PC-9 (cell line): ENCODE results near the gene SH3GL1. TPM values are rescaled to one million over a fixed set of nuclear protein-coding genes. Genes with fewer than 3 reads are reported as not detected.

Source experiments
- Bru-seq: library from RNA; stranded (reverse); fragments of 400-500 nt; gene quantifications from one replicate; lab custom pipeline; 2021; lab: Mats Ljungman, UMichigan
- BruChase-seq, 2 experiments: library from RNA; stranded (reverse); fragments of 400-500 nt; gene quantifications; one replicate each; lab custom pipeline; 2021; lab: Mats Ljungman, UMichigan
- BruUV-seq: library from RNA; stranded (reverse); fragments of 400-500 nt; replicated peaks from 2 replicates; lab custom pipeline; 2021; lab: Mats Ljungman, UMichigan
- CTCF ChIA-PET: fragments of 300-600 bp; sonication (Branson Sonifier 250); formaldehyde crosslinking; loops from one replicate; lab custom pipeline; 2022; ENCODE audit warnings: antibody characterized with exemption; lab: Charles Lee
- POLR2A ChIA-PET: fragments of 300-600 bp; sonication (Branson Sonifier 250); formaldehyde crosslinking; loops from one replicate; lab custom pipeline; 2022; ENCODE audit warnings: antibody characterized with exemption; ENCODE audit not compliant: unreplicated experiment; lab: Charles Lee
- DNase-seq, 2 experiments: peaks; one replicate each; pipeline versions ENCODE4 v3.0.0 to v3.0.0-alpha.2; 2015 to 2022; ENCODE audit warnings: mixed read lengths in 1 of 2
- H2AFZ ChIP-seq: fragments of 200-600 bp; sonication (generic); 2 replicates; pipeline ENCODE4 v1.8.1; 2017; ENCODE audit warnings: antibody characterized with exemption
- H3F3A ChIP-seq: fragments of 200-600 bp; sonication (generic); 2 replicates; pipeline ENCODE4 v1.8.1; 2017; ENCODE audit warnings: antibody characterized with exemption, mild to moderate bottlenecking, low read depth; ENCODE audit not compliant: insufficient read depth
- H3K27ac ChIP-seq: fragments of 200-600 bp; sonication (generic); 2 replicates; pipeline ENCODE4 v1.6.1; 2016; ENCODE audit warnings: mixed run types
- H3K27me3 ChIP-seq: fragments of 200-600 bp; sonication (generic); 2 replicates; pipeline ENCODE4 v1.6.1; 2016; ENCODE audit warnings: low read depth, mixed run types; ENCODE audit not compliant: insufficient read depth
- H3K36me3 ChIP-seq: fragments of 200-600 bp; sonication (generic); 2 replicates; pipeline ENCODE4 v1.6.1; 2016; ENCODE audit warnings: low read depth, mixed run types
- H3K4me1 ChIP-seq: fragments of 200-600 bp; sonication (generic); replicated peaks from 2 replicates; pipeline ENCODE4 v1.6.1; 2016; ENCODE audit warnings: mixed run types; ENCODE audit not compliant: insufficient read depth
- H3K4me2 ChIP-seq: fragments of 200-600 bp; sonication (generic); 2 replicates; pipeline ENCODE4 v1.6.1; 2017; ENCODE audit warnings: mixed run types
- H3K4me3 ChIP-seq: fragments of 200-600 bp; sonication (generic); 2 replicates; pipeline ENCODE4 v1.6.1; 2016; ENCODE audit warnings: mixed run types
- H3K79me2 ChIP-seq: fragments of 200-600 bp; sonication (generic); 2 replicates; pipeline ENCODE4 v1.6.1; 2017; ENCODE audit warnings: low read depth, mixed run types
- H3K9me2 ChIP-seq: fragments of 200-600 bp; sonication (generic); 2 replicates; pipeline ENCODE4 v1.8.1; 2017; ENCODE audit warnings: mild to moderate bottlenecking; ENCODE audit not compliant: insufficient read depth
- H3K9me3 ChIP-seq: fragments of 200-600 bp; sonication (generic); 2 replicates; pipeline ENCODE4 v1.8.1; 2016; ENCODE audit warnings: low read depth; ENCODE audit not compliant: insufficient read depth
- H4K20me1 ChIP-seq: fragments of 200-600 bp; sonication (generic); 2 replicates; pipeline ENCODE4 v1.8.1; 2017; ENCODE audit not compliant: insufficient read depth
- CTCF ChIP-seq: fragments of 200-600 bp; sonication (generic); conservative IDR thresholded peaks from 2 replicates; pipeline ENCODE4 v1.6.1; 2017; ENCODE audit warnings: mixed run types, antibody characterized with exemption, mild to moderate bottlenecking, moderate library complexity
- EZH2 ChIP-seq: fragments of 200-600 bp; sonication (generic); IDR thresholded peaks from 2 replicates; pipeline ENCODE4 v1.8.0; 2017; ENCODE audit warnings: antibody characterized with exemption, low read depth
- intact Hi-C: fragments of 100-400 bp; cut with micrococcal nuclease; formaldehyde crosslinking; loops from one replicate; pipeline ENCODE4 v1.10.0; 2022; ENCODE audit not compliant: unreplicated experiment
- long read RNA-seq: library from polyadenylated mRNA; stranded (forward); transcript quantifications from one replicate; pipeline ENCODE4 v2.0.0, GENCODE V29; 2022
- total RNA-seq: library from RNA; stranded (reverse); gene quantifications from 2 replicates; pipeline ENCODE4 v1.2.3, GENCODE V29; 2021

SH3GL1 gene
- total RNA-seq (45.8 and 49.2 TPM in 2 replicates), Bru-seq, nascent RNA (percentile 59 among the genes with signal in this experiment), BruChase-seq, experiment 1, labeled RNA remaining after a 2-hour chase (percentile 53 among the genes with signal in this experiment), BruChase-seq, experiment 2, labeled RNA remaining after a 6-hour chase (percentile 70 among the genes with signal in this experiment)
- long read RNA-seq, transcript SH3GL1-201 (10 exons, 2,516 nt): major isoform, 68 of 129 reads
- long read RNA-seq, partial matches to known transcripts: 7 of 129 reads
- long read RNA-seq, other reads (novel, unspliced or antisense): 53 of 129 reads

- H3K9me3 ChIP-seq: no peaks in the 10 kb centered on the region
- H3F3A ChIP-seq: 0 out of 2 replicates have a peak, but pooled peaks cover 6% of the 10 kb centered on the region
- CTCF ChIA-PET: interaction anchor here (0.6 to 0.7 kb wide), 3 partner anchors 23 to 266 kb away, joined by 3 to 11 read pairs (median 4); no protein-coding TSS in a partner anchor
- no peak within 1 kb of the TSS for H3K27ac ChIP-seq
- peaks cover 62% of the 10 kb centered on the region for H3K79me2 ChIP-seq
- POLR2A ChIA-PET: interaction anchor here (0.7 kb wide), 1 partner anchor 12 kb away, joined by 4 read pairs; no protein-coding TSS in a partner anchor
- intact Hi-C loops: loop anchor here (1.0 kb wide), 3 partner anchors 25 to 47 kb away; no protein-coding TSS in a partner anchor
- no TSS peak for BruUV-seq
- no peaks in the 10 kb centered on the region for H3K9me2 ChIP-seq
- H3K4me1 ChIP-seq: peaks cover 20% of the 10 kb centered on the region
- H4K20me1 ChIP-seq: peaks cover 8% of the 10 kb centered on the region; the same call in 1 of the 2 replicates
- TF ChIP-seq CTCF (peak; percentile 81), EZH2 (no peak)
- H3K36me3 ChIP-seq: no peaks in the 10 kb centered on the region
- peak; percentile 71 to 78 for DNase-seq
- peak within 1 kb of the TSS; percentile 96 for H3K4me2 ChIP-seq
- peak within 1 kb of the TSS; percentile 68 for H2AFZ ChIP-seq
- no peaks in the 10 kb centered on the region for H3K27me3 ChIP-seq
- peak within 1 kb of the TSS; percentile 89 for H3K4me3 ChIP-seq
These were observed at the start of gene SH3GL1 for GRCh38 chr19:4400135-4400936. SH3GL1 (minus strand) TSS chr19:4400547; CDS start chr19:4400368, 179 bp downstream.

- ChIA-PET CTCF (no interaction called here), POLR2A (no interaction called here)
- no TSS peak for BruUV-seq
- no peaks in the 10 kb centered on the region for H3K9me3 ChIP-seq
- no peak overlapping the region for H3K4me3 ChIP-seq
- H3K79me2 ChIP-seq: no peaks in the 10 kb centered on the region
- TF ChIP-seq EZH2 (no peak), CTCF (no peak)
- H4K20me1 ChIP-seq: no peaks in the 10 kb centered on the region; the same call in 1 of the 2 replicates
- DNase-seq: no peak
- no peak overlapping the region for H3K27ac ChIP-seq
- no peak overlapping the region for H2AFZ ChIP-seq
- H3K4me2 ChIP-seq: no peak overlapping the region
- H3K4me1 ChIP-seq: no peaks in the 10 kb centered on the region
- no peaks in the 10 kb centered on the region for H3K9me2 ChIP-seq
- H3K27me3 ChIP-seq: no peaks in the 10 kb centered on the region
- intact Hi-C loops: no loop called here
- peaks cover 9% of the 10 kb centered on the region; the same call in 1 of the 2 replicates for H3F3A ChIP-seq
- H3K36me3 ChIP-seq: no peaks in the 10 kb centered on the region
These were observed 49.3 kb upstream of the SH3GL1 start for GRCh38 chr19:4449639-4450028.

- Histone ChIP-seq H3F3A (peaks cover 9% of the 10 kb centered on the region; the same call in 1 of the 2 replicates), H3K4me2 (no peak overlapping the region), H3K9me3 (no peaks in the 10 kb centered on the region), H4K20me1 (no peaks in the 10 kb centered on the region), H3K9me2 (no peaks in the 10 kb centered on the region), H3K27ac (no peak overlapping the region), H3K36me3 (no peaks in the 10 kb centered on the region), H3K79me2 (no peaks in the 10 kb centered on the region), H3K4me3 (no peak overlapping the region), H3K27me3 (no peaks in the 10 kb centered on the region), H2AFZ (no peak overlapping the region), H3K4me1 (no peaks in the 10 kb centered on the region)
- intact Hi-C loops: no loop called here
- POLR2A ChIA-PET: no interaction called here
- CTCF ChIA-PET: no interaction called here
- no peak for DNase-seq
- BruUV-seq: no TSS peak
- TF ChIP-seq EZH2: no peak
- TF ChIP-seq CTCF: no peak
These were observed 48.8 kb upstream of the SH3GL1 start for GRCh38 chr19:4449022-4449638.
